Activated CD4-positive, alpha-beta memory T cell treated with anti-CD3 and anti-CD28 coated beads, Interleukin-2, amount 10 ng/mL, durations not matched to agents 7 days and 5 days (primary cell): ENCODE measurements around the gene FNDC3B. TPM values are rescaled to one million over a fixed set of nuclear protein-coding genes. Genes with fewer than 3 reads are reported as not detected.

Experiments
- CTCF ChIA-PET: fragments of 350-600 bp; sonication (Branson Sonifier 250); formaldehyde crosslinking; loops from one replicate; lab custom pipeline; 2021; ENCODE audit warnings: antibody characterized with exemption, inconsistent platforms; lab: Charles Lee
- POLR2A ChIA-PET: fragments of 350-600 bp; sonication (Branson Sonifier 250); formaldehyde crosslinking; loops from one replicate; lab custom pipeline; 2021; ENCODE audit warnings: antibody characterized with exemption; lab: Charles Lee
- DNase-seq: peaks from one replicate; pipeline ENCODE4 v3.0.0-alpha.2; 2020
- H3K27ac Mint-ChIP-seq: one replicate; pipeline ENCODE4 v1.8.0; 2021; ENCODE audit warnings: mild to moderate bottlenecking, mixed read lengths
- H3K27me3 Mint-ChIP-seq: one replicate; pipeline ENCODE4 v1.8.0; 2021; ENCODE audit warnings: mixed read lengths
- H3K36me3 Mint-ChIP-seq: one replicate; pipeline ENCODE4 v1.8.0; 2021; ENCODE audit warnings: low read depth, mixed read lengths
- H3K4me1 Mint-ChIP-seq: one replicate; pipeline ENCODE4 v1.8.0; 2021; ENCODE audit warnings: mixed read lengths
- H3K4me3 Mint-ChIP-seq: one replicate; pipeline ENCODE4 v1.8.0; 2021; ENCODE audit warnings: mild to moderate bottlenecking, mixed read lengths
- H3K9me3 Mint-ChIP-seq: one replicate; pipeline ENCODE4 v1.8.0; 2021; ENCODE audit warnings: mixed read lengths
- total RNA-seq, 2 experiments: library from RNA; stranded (reverse); gene quantifications; one replicate each; pipeline ENCODE4 v1.2.3, GENCODE V29; 2021

FNDC3B gene
- total RNA-seq, 2 experiments from 2014 or later, result 21.6 to 21.8 TPM

DNA sequence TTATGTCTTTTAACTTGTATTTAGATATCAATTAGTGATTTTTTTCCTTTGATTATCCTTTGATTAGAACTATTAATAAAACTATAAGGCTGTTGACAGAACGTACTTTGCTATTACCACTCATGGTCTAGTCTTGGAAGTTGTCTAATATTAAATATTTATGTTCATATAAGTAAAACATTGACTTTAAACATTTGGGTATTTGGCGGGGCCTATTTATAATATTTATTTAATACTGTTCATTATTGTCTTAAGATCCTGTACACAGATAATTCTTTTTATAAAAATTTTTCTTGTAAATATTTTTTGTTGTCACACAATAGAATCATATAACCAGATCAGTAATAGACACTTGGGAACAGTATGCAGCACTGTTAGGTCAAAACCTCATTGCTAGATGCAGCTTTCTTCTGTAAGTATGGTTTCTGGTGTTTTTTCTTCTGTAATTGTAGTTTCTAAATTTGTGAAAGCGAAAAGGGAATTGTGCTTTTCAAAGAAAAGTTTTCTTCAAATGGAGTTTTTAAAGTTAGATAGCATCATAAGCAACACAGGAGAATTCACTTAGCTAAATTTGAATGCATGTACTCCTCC, 93.4 kb downstream of the FNDC3B start:
- peaks cover 80% of the 10 kb centered on the region for H3K4me1 Mint-ChIP-seq
- no peak overlapping the region for H3K4me3 Mint-ChIP-seq
- peaks cover 48% of the 10 kb centered on the region for H3K36me3 Mint-ChIP-seq
- H3K9me3 Mint-ChIP-seq, result peaks cover 11% of the 10 kb centered on the region
- H3K27ac Mint-ChIP-seq, result peak overlapping the region; percentile 87
- DNase-seq, result no peak
- ChIA-PET CTCF (interaction anchor here (1.0 to 1.7 kb wide), 2 partner anchors 45 to 199 kb away, joined by 3 to 6 read pairs; no protein-coding TSS in a partner anchor), POLR2A (interaction anchor here (0.6 to 4.0 kb wide), 6 partner anchors 25 to 858 kb away, joined by 3 to 51 read pairs (median 3); partner anchors contain the start of gene FNDC3B)
- no peaks in the 10 kb centered on the region for H3K27me3 Mint-ChIP-seq

DNA sequence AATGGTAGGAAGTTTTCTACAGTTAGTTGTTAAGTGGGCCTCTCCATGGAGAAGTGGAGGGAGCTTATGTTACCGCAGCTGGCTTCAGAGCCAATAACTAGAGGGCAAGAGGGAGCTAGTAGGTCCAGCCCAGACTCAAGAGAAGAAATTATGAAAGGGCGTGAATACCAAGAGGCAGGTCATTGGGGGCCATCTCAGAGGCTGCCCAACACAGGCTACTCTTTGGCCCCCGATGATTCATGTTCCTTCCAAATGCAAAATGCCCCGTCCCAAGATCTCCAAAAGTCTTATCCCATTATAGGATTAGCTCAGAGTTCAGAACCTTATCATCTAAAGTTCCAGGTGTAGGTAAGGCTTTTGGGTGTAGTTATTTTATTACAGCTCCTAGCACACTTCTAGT, 94.5 kb downstream of the FNDC3B start:
- Mint-ChIP-seq H3K9me3 (peaks cover 11% of the 10 kb centered on the region), H3K27me3 (no peaks in the 10 kb centered on the region), H3K27ac (peak overlapping the region; percentile 64), H3K4me3 (peak overlapping the region; percentile 9), H3K36me3 (peaks cover 46% of the 10 kb centered on the region), H3K4me1 (peaks cover 82% of the 10 kb centered on the region)
- ChIA-PET POLR2A (interaction anchor here (0.7 to 1.7 kb wide), 4 partner anchors 26 to 253 kb away, joined by 3 to 15 read pairs (median 4); partner anchors contain the start of gene FNDC3B), CTCF (interaction anchor here (1.6 to 2.5 kb wide), 2 partner anchors 46 to 98 kb away, joined by 4 to 6 read pairs; no protein-coding TSS in a partner anchor)
- no peak for DNase-seq

DNA sequence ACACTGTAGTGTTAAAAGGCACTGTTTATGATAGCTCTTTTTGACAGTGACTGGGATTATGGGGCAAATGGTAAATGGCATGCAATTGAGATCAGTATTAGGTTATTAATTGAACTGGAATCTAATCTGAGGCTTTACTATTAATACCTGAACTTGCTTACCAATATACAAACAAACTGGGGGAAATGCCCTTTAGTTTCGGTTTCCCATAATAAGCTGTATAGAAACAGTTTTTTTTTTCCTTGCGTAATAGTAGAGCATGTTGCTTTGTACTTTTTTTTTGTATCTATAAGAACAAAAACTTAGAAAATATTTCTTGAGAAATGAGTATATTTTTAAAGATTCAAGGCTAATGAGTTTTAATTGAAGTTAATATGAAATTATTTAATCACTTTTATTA, 95.0 kb downstream of the FNDC3B start:
- Mint-ChIP-seq H3K27me3 (no peaks in the 10 kb centered on the region), H3K27ac (peak overlapping the region; percentile 64), H3K36me3 (peaks cover 42% of the 10 kb centered on the region), H3K4me3 (peak overlapping the region; percentile 9), H3K4me1 (peaks cover 82% of the 10 kb centered on the region), H3K9me3 (peaks cover 11% of the 10 kb centered on the region)
- no peak for DNase-seq
- POLR2A ChIA-PET, result interaction anchor here (0.7 to 1.7 kb wide), 4 partner anchors 27 to 253 kb away, joined by 3 to 15 read pairs (median 4); partner anchors contain the start of gene FNDC3B
- CTCF ChIA-PET, result interaction anchor here (1.6 to 2.5 kb wide), 3 partner anchors 27 to 99 kb away, joined by 4 to 6 read pairs (median 6); no protein-coding TSS in a partner anchor

DNA sequence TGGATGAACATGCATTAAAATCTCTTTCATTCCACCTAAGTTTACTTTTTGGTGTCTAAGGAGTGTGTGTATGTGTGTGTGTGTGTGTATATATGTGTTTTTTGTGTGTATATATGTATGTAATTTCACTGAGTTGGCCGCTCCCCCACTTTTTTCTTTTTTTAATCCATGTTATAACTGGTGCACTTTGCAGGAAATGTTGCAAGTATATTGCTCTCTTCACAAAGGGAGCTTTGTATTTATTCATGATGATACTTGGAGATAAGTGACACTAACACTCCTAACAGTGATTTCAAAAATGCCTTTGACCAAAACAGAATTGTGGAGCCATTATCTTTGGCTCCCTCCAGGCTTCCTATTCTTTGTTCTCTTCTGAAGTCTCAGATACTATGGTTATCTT, 95.8 kb downstream of the FNDC3B start:
- H3K27me3 Mint-ChIP-seq, result no peaks in the 10 kb centered on the region
- ChIA-PET POLR2A (interaction anchor here (0.9 to 3.6 kb wide), 2 partner anchors 11 to 28 kb away, joined by 3 to 12 read pairs; no protein-coding TSS in a partner anchor), CTCF (interaction anchor here (1.6 to 2.5 kb wide), 2 partner anchors 28 to 47 kb away, joined by 6 read pairs; no protein-coding TSS in a partner anchor)
- peaks cover 82% of the 10 kb centered on the region for H3K4me1 Mint-ChIP-seq
- DNase-seq, result no peak
- H3K4me3 Mint-ChIP-seq, result no peak overlapping the region
- no peak overlapping the region for H3K27ac Mint-ChIP-seq
- H3K9me3 Mint-ChIP-seq, result peaks cover 8% of the 10 kb centered on the region
- peaks cover 37% of the 10 kb centered on the region for H3K36me3 Mint-ChIP-seq

DNA sequence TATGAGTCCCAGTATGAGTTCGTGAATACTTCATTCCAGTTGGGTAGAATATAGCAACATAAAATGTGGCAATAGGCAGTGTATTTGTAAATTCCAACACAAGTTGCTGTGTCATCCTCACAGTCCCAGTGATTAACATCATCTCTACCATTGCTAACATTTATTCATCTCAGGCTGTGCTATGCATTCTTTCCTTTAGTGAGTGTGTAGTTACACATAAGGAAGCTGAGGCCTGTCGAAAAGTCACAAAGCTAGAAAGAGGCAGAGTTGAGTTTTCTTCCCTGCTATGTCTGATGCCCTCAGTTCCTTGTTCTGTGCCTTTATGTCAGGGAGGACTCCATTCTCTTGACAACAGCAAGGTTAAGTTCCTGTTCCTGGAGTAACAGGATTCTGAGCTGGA, 96.4 kb downstream of the FNDC3B start:
- H3K4me3 Mint-ChIP-seq, result no peak overlapping the region
- H3K9me3 Mint-ChIP-seq, result peaks cover 4% of the 10 kb centered on the region
- H3K36me3 Mint-ChIP-seq, result peaks cover 32% of the 10 kb centered on the region
- H3K27ac Mint-ChIP-seq, result no peak overlapping the region
- ChIA-PET CTCF (interaction anchor here (1.6 to 2.5 kb wide), 2 partner anchors 28 to 48 kb away, joined by 6 read pairs; no protein-coding TSS in a partner anchor), POLR2A (interaction anchor here (3.6 kb wide), 1 partner anchor 28 kb away, joined by 12 read pairs; no protein-coding TSS in a partner anchor)
- H3K4me1 Mint-ChIP-seq, result peaks cover 83% of the 10 kb centered on the region
- no peaks in the 10 kb centered on the region for H3K27me3 Mint-ChIP-seq
- no peak for DNase-seq

DNA sequence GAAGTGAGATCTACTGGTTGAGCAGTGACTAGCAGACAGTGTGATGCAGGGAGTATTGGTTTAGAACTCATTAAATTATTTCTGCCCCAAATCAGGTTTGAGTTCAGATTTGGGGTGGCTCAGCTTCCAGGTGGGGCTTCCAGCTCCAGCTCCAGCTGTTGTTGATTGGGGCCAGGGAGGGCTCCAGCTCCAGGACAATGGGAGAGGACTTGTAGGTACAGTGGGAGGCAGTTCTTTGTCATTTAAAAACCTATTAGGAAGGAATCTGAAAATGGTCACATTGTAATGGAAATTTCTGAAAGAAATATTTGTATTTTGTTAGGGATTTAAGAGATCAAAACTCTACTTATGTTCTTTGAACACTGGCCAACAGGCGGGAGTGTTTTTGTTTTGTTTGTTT, 97.0 kb downstream of the FNDC3B start:
- Mint-ChIP-seq H3K4me3 (no peak overlapping the region), H3K9me3 (peaks cover 4% of the 10 kb centered on the region), H3K4me1 (peaks cover 86% of the 10 kb centered on the region), H3K27ac (no peak overlapping the region), H3K27me3 (no peaks in the 10 kb centered on the region), H3K36me3 (peaks cover 32% of the 10 kb centered on the region)
- DNase-seq, result no peak
- ChIA-PET CTCF (interaction anchor here (2.5 kb wide), 1 partner anchor 48 kb away, joined by 6 read pairs; no protein-coding TSS in a partner anchor), POLR2A (interaction anchor here (3.6 kb wide), 1 partner anchor 29 kb away, joined by 12 read pairs; no protein-coding TSS in a partner anchor)

DNA sequence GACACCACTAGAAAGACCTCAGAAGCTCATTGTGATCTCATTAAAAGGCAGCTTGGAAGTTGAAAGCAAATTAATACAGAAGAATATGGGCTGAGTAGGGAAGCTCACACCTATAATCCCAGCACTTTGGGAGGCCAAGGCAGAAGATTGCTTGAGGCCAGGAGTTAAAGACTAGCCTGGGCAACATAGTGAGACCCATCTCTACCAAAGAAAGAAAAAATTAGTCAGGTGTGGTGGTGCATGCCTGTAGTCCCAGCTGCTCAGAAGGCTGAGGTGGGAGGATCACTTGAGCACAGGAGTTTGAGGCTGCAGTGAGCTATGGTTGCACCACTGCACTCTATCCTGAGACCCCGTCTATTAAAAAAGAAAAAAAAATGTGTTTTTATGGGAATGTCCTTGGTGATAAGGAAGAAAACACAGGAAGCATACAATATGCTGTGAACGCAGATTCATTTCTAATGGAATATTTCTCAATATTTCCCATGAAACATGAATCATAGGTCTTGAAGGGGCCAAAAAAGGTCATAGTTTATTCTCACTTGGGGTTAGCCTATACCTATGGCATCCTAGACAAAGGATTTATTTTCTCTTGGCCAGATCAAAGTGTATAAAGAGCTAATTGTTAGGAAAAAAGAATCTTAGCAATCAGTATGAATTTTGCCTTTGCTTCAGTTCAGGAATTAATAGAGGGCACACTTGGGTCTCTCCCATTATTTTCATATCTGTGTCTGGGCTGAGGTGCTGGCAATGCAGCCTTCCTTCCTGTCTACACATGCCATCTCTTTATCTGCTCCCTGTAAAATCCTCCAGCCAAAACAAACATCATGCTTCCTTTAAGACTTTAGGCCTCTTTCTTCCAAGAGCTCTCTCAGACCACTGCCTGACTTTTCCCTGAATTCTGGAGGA, 98.2 kb downstream of the FNDC3B start:
- ChIA-PET CTCF (interaction anchor here (1.1 to 1.2 kb wide), 2 partner anchors 9 to 30 kb away, joined by 3 to 5 read pairs; no protein-coding TSS in a partner anchor), POLR2A (interaction anchor here (3.6 kb wide), 1 partner anchor 30 kb away, joined by 12 read pairs; no protein-coding TSS in a partner anchor)
- H3K4me3 Mint-ChIP-seq, result no peak overlapping the region
- no peaks in the 10 kb centered on the region for H3K27me3 Mint-ChIP-seq
- H3K36me3 Mint-ChIP-seq, result peaks cover 27% of the 10 kb centered on the region
- peak overlapping the region; percentile 63 for H3K27ac Mint-ChIP-seq
- peaks cover 2% of the 10 kb centered on the region for H3K9me3 Mint-ChIP-seq
- DNase-seq, result no peak
- H3K4me1 Mint-ChIP-seq, result peaks cover 84% of the 10 kb centered on the region

DNA sequence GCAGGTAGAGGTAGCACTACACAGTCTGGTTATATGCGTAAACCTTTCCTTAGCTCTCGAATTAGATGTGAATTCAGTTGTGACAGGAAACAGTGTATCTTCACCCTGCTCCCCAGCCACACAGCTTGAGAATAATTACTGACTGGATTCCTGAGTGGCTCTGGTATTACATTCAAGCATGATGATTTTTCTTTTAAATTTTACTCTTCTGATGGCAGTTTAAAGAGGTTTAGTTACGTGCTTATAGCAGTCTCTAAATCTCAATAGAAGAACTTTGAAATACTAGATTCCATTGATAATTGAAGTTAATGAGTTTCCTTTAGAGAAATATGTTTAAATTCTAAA, 98.8 kb downstream of the FNDC3B start:
- DNase-seq, result no peak
- H3K27me3 Mint-ChIP-seq, result no peaks in the 10 kb centered on the region
- ChIA-PET POLR2A (interaction anchor here (3.6 kb wide), 1 partner anchor 31 kb away, joined by 12 read pairs; no protein-coding TSS in a partner anchor), CTCF (interaction anchor here (1.1 kb wide), 1 partner anchor 31 kb away, joined by 5 read pairs; no protein-coding TSS in a partner anchor)
- H3K9me3 Mint-ChIP-seq, result peaks cover 2% of the 10 kb centered on the region
- peaks cover 81% of the 10 kb centered on the region for H3K4me1 Mint-ChIP-seq
- peaks cover 27% of the 10 kb centered on the region for H3K36me3 Mint-ChIP-seq
- peak overlapping the region; percentile 63 for H3K27ac Mint-ChIP-seq
- H3K4me3 Mint-ChIP-seq, result no peak overlapping the region

DNA sequence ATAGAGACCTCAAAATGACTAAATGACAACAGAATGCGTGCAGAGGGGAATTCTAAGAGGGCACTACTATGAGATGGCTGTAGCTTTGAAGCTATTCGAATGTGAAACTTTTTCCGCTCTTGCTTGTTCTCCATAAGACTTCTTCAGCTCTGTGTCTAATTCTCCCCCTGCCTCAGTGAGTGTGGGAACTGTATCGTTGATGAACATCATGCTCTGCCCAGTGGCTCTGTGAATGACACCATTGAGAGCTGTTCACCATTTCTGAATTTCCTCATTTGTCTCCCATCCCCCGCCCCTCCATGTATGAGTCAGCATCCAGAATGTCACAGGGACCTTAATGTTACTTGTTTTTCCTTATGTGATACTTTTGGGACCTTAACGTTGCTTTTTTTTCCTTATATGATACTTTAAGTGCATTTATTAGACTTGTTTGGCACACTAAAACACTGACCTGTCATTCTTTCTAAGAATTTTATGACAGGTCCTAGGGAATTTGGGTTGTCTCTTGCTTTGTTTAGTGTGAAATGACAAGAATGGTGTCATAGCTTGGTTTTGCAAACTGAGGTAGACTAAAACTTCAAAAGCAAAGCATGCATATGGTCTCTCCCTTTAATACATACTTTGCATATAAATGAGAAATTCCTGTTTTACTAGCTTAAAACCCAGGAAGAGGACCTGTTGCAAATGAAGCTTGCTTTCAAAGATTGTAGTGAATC, 99.6 kb downstream of the FNDC3B start:
- Mint-ChIP-seq H3K27ac (peak overlapping the region; percentile 76), H3K36me3 (peaks cover 21% of the 10 kb centered on the region), H3K4me1 (peaks cover 73% of the 10 kb centered on the region), H3K4me3 (peak overlapping the region; percentile 34), H3K9me3 (no peaks in the 10 kb centered on the region), H3K27me3 (no peaks in the 10 kb centered on the region)
- POLR2A ChIA-PET, result interaction anchor here (1.2 to 3.6 kb wide), 6 partner anchors 8 to 100 kb away, joined by 3 to 12 read pairs (median 5); partner anchors contain the start of gene FNDC3B
- peak; percentile 51 for DNase-seq
- CTCF ChIA-PET, result interaction anchor here (1.0 to 1.1 kb wide), 2 partner anchors 8 to 31 kb away, joined by 4 to 5 read pairs; no protein-coding TSS in a partner anchor

DNA sequence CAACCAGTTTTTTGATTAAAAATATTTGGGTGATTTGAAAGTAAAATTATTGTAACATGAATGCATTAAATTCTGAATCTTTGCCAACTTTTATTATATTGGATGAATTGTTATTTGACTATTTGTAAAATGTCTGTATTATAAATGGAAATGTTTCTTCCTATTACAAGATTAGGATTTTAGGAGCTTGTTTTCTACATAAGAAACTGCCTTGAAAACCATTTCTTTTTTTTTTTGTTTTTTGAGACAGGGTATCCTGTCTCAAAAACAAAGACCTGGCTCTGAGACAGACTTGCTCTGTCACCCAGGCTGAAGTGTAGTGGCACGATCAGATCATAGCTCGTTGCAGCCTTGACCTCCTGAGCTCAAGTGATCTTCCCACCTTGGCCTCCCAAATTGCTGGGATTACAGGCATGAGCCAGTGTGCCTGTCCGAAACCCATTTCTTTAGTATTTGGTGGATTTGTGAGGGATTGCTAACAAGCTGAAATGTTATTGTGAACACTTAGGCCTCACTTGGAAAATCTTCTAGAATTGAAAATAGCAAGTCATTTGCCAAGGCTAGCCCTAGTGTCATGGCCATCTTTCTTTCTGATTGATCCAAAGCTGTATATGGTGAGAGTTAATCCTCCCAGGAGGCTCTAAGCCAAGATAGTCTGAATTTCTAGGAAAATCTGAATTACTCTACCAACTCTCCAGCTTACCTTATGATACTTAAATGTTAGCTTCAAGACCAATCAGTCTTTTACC, 100.3 kb downstream of the FNDC3B start:
- CTCF ChIA-PET, result interaction anchor here (0.9 to 1.0 kb wide), 2 partner anchors 7 to 193 kb away, joined by 4 to 5 read pairs; no protein-coding TSS in a partner anchor
- H3K36me3 Mint-ChIP-seq, result peaks cover 17% of the 10 kb centered on the region
- DNase-seq, result no peak
- no peaks in the 10 kb centered on the region for H3K9me3 Mint-ChIP-seq
- no peaks in the 10 kb centered on the region for H3K27me3 Mint-ChIP-seq
- peaks cover 69% of the 10 kb centered on the region for H3K4me1 Mint-ChIP-seq
- POLR2A ChIA-PET, result interaction anchor here (1.2 to 2.4 kb wide), 5 partner anchors 9 to 101 kb away, joined by 3 to 9 read pairs (median 5); partner anchors contain the start of gene FNDC3B
- H3K27ac Mint-ChIP-seq, result no peak overlapping the region
- H3K4me3 Mint-ChIP-seq, result no peak overlapping the region
